GM12865 (cell line): Measurements from ENCODE around the gene C4orf51.

ENCODE experiments used
- DNase-seq: peaks from one replicate; pipeline ENCODE4 v3.0.0; 2010; ENCODE audit warnings: low read depth
- H3K4me3 ChIP-seq: 2 replicates; pipeline ENCODE4 v1.5.1; 2011; ENCODE audit warnings: mild to moderate bottlenecking, low read depth, low read length, control low read depth
- TF ChIP-seq, protein P1 (sequence below): IDR thresholded peaks from 2 replicates; pipeline ENCODE4 v1.5.1; 2011; ENCODE audit warnings: low read length, control low read depth, low read depth, inconsistent platforms; ENCODE audit not compliant: insufficient read depth; ENCODE audit errors: missing control alignments

Gene C4orf51

DNA sequence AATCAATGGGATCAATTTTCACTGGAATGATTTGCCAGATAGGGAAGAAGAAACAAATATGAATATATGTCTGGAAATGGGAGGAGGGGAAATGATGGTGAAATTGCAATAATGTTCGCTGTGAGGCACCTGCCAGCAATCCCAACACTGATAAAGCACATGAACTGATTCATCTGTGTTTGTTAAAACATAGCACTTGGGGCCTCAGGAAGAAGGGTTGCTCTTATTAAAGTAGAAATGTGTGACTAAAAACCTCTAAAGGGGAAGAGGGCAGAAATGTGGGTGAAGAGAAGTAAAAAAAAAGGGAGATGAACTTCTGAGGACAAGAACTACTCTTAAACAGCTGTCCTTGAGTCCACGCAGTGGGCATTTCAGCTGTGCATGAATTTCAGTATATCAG lies 101.4 kb downstream of the C4orf51 start:
- TF ChIP-seq, protein P1, sequence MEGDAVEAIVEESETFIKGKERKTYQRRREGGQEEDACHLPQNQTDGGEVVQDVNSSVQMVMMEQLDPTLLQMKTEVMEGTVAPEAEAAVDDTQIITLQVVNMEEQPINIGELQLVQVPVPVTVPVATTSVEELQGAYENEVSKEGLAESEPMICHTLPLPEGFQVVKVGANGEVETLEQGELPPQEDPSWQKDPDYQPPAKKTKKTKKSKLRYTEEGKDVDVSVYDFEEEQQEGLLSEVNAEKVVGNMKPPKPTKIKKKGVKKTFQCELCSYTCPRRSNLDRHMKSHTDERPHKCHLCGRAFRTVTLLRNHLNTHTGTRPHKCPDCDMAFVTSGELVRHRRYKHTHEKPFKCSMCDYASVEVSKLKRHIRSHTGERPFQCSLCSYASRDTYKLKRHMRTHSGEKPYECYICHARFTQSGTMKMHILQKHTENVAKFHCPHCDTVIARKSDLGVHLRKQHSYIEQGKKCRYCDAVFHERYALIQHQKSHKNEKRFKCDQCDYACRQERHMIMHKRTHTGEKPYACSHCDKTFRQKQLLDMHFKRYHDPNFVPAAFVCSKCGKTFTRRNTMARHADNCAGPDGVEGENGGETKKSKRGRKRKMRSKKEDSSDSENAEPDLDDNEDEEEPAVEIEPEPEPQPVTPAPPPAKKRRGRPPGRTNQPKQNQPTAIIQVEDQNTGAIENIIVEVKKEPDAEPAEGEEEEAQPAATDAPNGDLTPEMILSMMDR = no peak
- no peak overlapping the region for H3K4me3 ChIP-seq
- DNase-seq = no peak
